RPMI8226 (cell line): ENCODE data around the gene FSHR.

ENCODE experiments used
- DNase-seq: peaks from one replicate; pipeline ENCODE4 v3.0.0-alpha.2; 2015

The FSHR gene, protein sequence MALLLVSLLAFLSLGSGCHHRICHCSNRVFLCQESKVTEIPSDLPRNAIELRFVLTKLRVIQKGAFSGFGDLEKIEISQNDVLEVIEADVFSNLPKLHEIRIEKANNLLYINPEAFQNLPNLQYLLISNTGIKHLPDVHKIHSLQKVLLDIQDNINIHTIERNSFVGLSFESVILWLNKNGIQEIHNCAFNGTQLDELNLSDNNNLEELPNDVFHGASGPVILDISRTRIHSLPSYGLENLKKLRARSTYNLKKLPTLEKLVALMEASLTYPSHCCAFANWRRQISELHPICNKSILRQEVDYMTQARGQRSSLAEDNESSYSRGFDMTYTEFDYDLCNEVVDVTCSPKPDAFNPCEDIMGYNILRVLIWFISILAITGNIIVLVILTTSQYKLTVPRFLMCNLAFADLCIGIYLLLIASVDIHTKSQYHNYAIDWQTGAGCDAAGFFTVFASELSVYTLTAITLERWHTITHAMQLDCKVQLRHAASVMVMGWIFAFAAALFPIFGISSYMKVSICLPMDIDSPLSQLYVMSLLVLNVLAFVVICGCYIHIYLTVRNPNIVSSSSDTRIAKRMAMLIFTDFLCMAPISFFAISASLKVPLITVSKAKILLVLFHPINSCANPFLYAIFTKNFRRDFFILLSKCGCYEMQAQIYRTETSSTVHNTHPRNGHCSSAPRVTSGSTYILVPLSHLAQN

DNA sequence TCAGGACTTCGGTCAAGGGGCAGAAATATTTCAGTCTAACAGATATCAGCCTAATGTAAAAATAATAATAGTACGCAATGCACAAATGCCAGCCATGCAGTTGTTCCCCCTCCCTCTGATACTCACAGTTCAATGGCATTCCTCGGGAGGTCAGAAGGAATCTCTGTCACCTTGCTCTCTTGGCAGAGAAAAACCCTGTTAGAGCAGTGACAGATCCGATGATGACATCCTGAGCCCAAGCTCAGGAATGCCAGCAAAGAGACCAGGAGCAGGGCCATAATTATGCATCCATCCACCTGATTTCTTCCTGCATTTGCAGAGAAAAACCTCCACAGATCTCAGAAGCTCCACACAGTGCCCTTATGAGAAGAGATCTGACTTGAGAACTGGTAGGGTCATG lies at the start of gene FSHR:
TSS of gene FSHR (minus strand) at position 376 of the 400 bp plus-strand sequence. CDS start at position 278, 98 bp downstream.
- no peak for DNase-seq

DNA sequence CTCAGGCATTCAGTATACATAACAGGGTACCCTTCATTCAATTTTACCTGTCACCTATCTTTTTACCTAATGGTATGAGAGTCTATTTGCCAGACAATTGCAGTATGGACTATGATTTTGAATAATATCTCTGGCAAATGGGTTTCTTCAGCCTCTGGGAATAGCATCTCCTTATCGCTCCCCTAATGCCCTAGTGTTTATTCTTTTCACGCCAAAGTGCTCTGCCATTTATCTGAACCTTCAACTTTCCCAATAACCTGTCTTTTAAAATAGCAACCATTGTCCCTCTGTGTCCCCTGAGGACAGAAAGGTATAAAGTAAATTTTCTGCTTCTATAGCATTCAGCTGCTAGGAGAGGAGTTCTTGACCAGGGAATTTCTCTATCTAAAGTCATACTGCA lies 45.0 kb upstream of the FSHR start:
- no peak for DNase-seq

DNA sequence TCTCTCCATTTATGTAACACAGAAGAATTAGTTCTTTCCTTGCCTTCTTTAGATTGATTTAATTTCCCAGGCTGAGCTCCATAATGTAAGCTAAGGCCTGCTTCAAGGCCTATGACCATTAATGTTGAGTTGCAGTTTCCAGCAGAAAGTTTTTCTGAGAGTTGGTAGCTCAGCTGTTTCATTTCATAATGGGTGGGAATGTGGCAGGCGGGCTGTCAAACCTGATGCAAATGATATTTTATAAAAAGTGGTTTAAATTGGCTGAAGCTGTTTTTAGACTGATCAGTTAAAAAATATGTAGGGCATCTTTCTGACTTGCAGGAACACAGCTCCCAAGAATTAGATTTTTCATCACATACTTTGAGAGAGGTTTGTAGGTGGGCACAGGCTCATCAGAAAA lies 40.4 kb upstream of the FSHR start:
- no peak for DNase-seq

DNA sequence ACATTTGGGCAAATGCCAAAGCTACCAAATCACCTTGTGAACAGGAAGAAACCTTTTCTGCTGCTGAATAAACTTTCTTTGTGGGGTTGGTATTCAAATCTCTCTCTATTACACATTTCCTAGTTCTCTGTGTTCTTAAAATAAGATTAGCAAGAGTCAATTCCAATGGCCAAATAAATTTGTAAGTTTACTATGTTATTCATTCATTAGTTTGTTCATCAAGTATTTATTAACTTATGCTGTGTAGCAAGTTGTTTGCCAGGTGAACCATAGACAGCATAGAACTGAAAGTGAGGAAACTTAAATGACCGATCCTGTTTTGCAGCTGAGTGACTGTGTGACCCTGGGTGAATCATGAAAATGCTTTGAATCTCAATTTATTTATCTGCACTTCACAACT lies 37.7 kb upstream of the FSHR start:
- DNase-seq: no peak

DNA sequence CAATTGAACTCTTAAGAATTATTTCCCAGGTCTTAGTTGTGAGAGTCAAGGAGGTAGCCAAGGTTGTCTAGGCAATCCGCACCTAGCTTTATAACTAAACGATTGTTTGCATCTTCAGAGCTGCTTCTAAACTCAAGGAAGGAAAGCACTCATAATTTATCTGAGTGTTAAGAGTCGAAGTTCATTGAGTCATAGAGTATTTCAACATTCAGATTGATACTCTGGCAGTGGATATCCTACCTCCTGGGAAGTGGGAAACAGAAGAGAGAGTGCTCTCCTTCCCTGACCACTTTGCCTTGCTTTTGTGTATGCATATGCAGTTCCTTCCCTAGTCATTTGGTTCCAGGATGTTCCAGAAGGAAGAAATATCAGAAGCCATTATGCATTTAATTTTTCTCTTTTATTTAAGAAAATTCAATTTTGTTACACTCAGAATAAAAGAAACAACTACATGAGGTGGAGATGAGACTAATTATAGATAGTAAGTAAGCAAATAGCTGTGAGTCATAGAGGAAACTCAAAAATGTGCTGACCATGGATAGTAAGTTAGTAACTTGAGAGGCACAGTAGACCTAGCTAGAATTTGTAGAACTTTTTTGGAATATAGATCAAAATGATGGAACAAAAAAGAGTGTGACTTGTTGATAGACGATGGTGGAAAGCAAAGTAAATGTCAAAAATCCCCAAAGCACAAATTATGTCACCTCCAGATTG lies 35.4 kb upstream of the FSHR start:
- DNase-seq: no peak

DNA sequence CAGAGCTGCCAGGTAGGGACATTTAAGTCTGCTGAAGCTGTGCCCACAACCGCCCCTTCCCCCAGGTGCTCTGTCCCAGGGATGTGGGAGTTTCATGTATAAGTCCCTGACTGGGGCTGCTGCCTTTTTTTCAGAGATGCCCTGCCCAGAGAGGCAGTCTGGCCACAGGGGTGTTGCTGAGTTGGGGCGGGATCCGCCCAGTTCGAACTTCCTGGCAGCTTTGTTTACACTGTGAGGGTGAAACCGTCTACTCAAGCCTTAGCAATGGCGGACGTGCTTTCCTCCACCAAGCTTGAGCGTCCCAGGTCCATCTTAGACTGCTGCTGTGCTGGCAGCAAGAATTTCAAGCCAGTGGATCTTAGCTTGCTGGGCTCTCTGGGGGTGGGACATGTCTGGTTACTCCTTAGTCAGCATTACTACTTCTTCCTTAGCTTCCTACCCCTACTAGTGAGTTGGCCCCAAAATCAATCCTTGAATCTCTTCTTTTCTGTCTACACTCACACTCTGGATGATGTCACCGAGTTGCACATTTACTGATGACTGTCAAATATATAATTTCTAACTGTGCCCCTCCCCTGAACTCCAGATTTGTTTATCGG lies 31.8 kb upstream of the FSHR start:
- no peak for DNase-seq

DNA sequence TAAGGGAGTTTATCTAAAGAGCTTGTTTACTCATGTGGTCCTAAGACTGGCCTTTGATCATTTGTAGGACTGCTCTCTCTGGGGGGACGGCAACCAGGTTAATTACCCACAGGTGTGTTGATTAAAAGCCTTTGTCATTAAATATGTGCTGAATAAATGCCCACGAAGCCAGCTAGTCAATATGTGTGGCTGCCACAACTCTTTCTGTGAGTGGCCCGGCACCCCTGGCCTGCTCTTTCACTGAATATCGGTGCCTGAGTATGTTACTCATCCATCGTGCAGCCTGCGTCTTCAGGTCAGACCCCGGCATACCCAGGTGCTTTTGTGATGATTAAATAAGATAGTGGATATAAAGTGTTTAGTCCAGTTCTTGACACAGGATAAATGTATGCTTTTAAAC lies 24.3 kb upstream of the FSHR start:
- DNase-seq: no peak

DNA sequence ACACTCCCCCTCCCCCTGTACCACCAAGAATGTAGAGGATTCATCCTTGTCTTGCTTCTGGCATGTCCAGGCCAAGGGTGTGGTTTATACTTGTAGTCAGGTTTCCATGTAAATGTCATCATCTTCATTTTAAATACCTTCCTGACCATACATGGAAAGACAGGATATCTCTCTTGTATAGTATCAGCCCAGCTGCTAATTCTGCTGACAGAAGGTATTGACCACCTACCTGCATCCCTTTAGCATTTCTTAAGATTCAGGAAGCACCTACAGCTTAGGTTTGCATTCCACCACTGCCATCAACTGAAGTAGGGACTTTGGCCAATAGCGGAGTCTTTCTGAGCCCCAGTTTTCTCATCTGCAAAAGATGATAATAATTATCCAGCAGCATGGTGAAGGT lies 22.9 kb upstream of the FSHR start:
- no peak for DNase-seq

DNA sequence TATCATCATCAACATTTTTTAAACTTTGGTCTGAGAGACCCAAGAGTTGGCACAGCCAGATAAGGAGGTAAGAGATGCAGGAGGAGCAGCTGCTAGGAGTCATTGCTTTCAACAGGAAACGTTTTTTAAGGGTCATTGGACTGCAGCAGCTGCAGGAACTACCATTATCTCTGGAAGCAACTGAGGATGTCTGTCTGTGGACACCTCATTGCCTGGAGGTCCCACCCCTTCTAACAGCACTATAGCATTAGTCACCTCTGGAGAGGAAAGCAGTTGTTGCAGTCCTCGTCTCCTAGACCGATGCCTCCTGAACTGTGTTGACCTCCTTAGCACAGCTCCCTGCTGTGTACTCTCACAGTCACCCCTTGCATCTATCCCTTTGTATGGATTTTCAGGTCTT lies 21.5 kb upstream of the FSHR start:
- DNase-seq: no peak

DNA sequence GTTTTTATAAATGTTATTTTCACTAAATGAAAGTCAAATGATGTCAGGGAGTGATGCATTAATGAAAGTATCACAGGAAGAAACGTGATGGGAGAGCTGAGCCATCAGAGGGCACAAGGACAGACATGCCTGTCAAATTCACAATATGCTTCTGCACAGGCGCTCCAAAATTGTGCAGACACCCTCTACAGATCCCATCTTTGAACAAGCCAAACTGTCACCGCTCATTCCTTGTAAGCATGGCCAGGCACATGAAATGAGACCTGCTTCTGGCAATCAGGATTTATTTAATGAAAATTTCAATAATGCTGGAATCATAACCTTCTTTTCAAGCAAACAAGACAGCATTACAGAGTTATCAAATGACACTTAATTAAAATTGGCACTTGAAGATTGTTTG lies 20.4 kb upstream of the FSHR start:
- DNase-seq: no peak

DNA sequence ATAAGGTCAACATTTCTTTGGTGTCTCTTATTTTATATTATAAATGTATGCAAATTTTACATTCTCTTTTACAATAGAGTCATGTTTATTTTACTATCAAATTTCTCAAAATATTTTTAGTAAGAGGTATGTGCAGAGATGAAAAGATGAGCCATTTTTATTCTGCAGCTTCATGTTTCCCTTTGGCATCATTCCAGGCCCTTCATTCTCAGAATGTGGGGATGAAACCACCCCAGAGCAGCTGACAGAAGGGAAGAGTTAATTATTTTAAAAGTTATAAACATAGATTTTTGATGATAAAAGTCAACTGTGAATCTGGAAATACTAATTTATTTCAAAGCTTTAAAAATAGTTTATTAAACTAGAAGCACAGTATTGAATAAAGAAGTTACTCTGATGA lies 12.8 kb upstream of the FSHR start:
- DNase-seq: no peak

DNA sequence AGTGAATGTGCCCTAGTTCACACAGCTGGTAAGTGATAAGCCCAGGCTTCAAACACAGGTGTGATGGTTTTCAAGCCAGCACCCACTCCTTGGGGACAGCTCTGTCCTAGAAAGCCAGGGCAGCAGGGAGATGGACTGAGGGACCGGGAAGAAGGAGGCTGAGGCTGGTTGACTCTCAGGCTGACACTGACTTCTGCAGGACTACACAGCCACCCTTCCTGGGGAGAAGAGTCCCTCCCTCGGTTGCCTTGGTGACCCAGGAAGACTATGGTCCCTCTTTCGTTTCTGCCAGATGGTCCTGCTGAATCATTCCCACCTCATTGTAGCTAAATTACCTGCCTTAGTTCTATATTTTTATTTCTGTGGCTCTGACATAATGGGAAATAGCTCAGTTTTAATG lies 11.3 kb upstream of the FSHR start:
- DNase-seq: no peak

DNA sequence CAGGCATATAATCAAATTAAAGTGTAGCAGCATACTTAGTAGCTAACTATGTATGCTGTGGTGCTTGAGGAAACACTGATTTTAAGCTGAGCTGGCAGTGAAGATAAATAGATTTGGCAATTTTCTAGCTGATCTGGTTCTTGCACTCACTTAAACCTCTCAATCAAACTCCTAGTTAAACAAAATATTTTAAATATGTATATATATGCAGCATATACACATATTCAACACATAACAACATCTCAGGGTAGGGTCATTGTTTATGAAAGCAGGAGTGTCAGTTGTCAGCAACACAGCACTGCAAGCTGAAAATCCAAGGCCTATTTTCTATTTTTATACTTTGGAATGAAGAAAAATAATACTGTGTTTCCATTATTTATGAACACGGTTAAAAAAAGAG lies 10.4 kb upstream of the FSHR start:
- no peak for DNase-seq

DNA sequence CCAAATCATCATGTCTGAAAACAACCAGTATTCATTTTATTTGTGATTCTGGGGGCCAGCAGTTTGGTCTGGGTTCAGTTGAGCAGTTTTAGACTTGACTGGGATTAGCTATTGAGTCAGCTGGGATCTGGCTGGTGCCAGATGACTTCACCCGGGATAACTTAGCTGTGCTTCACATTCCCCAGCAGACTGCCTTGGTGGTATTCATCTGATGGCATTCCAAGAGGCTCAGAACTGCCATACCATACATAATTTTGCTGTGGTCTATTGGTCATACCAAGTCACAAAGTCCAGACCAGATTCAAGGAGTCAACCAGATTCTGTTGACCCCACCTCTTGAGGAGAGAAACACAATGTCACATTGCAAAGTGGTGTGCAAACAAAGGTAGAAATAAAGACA lies 7.8 kb upstream of the FSHR start:
- no peak for DNase-seq

DNA sequence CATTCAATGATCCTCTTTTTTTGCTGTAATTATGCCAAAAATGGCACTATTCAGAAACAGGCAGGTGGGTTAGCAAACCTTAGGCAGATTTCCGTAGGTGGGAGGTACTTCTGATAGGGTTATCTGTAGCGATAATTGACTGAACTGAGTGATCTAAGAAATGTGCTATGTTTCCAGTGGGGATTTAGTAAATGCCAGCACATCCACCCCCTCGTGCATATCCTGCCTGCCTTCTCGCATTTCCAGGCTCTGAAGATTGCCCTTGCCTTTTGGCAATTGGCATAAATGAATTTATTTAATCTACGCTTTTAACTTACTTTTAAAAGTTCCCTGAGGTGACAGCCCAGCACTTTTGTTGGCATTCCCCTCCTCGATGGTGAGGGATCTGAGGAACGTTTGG lies 576 bp upstream of the FSHR start:
- no peak for DNase-seq

DNA sequence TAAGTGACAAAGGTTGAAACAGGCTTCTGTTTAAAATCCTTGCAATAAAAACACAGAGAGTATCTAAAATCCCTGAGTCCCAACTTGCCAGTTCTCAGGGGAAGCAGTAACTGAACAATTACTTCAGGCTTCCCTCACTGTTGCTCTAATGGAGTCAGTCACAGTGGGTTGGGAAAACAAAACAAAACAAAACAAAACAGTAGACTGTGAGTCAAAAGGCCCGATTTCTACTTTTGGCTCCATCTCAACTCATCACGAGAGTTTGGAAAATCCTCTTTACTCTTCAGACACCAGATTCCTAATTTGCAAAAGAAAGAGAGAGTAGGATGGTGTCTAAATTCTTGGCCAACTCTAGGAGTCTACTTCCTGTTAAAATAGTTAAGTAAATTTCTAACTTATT lies 1.1 kb downstream of the FSHR start:
- DNase-seq: no peak

DNA sequence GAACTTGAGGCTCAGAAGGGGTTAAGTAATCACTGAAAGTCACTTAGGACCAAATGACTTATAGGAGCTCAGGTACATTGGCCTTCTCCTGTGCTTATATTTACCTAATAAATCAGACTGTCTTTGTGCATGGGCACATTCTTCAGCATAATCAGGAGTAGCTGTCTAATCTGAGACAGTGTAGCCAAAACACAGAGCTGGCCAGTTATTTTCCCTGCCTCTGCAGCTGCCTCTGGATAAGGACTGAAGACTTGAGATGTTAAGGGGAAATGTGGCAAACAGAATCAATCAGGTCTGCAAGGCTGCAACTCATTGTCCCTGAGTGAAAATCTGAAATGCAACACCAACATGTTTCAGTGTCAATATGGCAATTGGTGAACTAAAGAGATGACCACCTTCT lies 1.5 kb downstream of the FSHR start:
- DNase-seq: no peak

DNA sequence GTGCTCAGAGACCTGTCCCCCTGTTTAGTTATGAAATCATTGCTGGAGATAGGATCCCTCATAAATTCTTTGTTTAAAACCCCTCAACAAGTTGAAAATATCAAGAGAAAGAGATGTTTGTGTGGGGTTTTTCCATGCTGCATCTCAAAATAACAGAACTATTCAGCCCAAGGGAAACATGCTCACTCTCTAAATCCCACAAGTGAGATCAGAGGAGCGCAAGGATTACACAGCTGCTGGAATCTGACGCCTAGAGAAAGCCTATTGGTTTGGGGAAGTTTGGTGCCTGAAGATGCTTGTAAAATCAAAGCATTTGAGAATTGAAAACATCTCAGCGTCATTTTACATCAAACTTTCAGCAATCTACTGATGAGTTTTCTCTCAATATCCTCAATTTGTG lies 7.9 kb downstream of the FSHR start:
- DNase-seq: no peak

DNA sequence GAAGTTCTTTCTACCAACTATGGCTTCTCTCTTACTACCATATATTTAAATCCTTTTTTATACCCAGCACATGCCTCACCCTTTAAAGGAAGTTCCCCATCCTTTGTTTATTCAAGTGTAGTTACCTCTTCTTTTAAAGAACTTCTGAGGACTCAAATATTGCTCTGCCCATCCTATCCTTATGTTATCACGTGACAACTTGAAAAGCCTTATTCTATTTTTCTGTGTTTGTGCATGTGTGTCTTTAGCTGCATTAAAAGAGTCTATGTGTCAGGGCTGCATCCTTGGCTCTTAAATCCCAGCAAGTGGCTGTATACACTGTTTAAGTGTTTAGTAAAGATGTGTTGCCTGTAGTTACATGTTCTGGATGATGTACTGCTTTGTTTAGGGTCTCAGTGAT lies 22.5 kb downstream of the FSHR start:
- no peak for DNase-seq

DNA sequence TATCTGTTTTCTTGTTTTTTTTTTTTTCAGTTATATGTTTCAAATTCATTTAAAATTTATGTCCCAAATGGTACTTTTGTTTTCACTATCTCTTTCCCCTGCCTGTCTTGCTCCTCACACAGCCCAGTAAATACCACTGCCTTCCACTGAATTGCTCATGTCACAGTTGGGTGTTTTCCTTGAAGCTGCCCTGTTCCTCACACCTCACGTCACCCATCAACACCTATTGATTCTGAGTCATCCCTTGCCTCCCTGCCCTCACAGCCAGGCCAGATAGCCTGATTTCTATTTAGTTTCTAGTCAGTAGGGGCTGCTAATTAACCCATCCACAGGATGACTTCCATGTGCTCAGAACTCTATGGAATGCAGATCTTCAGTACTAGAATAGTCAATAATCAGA lies 25.3 kb downstream of the FSHR start:
- DNase-seq: no peak

DNA sequence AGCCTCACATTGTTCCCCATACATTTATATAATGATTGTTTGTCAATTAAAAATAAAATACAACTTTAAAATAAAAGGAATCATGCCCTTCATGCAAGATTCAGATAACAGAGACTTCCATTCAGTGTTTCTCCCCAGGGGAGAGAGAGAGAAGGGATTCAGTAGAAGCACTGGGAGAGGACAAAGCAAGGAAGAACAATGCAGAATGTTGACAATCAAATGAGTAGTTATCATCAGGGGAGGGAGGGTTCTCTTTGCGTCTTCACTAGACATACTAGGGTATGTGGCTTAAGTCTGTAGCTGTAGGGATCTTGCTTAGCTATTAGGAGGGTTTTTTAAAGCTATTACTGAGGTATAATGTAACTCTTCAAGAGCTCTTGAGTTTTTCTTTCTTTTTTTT lies 30.7 kb downstream of the FSHR start:
- no peak for DNase-seq

DNA sequence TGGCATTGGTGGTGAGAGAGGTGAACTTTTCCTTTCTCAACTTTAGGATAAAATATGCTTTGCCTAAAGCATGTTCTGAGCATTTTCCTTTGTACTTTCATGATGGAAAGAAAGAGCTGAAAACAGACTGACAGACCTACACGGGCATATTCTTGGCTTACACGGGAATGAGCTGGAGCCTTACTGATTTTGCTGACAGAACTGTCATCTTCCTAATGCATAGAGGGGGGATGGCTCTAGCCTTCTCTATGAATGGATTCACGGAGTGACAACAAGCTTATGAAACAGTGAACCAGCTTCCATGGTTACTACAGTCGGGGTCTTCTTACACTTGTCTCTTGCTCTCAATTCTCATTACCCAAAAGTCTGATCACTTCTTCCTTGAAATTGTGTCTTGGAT lies 32.2 kb downstream of the FSHR start:
- DNase-seq: no peak

DNA sequence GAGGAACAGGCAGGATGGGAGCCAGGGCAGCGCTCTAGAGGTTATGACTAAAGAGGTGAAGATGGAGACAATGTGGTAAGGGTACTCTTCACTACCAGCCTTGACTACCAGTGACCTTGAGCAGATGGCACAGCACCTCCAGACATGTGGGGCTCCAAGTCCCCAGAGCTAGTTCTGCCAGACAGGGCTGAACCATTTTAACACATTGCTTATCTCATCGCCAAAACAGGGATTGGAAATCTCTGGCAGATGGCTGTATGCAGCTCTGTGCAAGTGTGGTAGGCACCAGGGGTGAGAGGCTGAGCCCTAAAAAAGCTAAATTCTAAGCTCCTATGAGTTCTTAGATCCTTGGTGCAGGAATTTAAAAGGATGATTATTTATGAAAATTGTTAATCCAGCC lies 41.3 kb downstream of the FSHR start:
- DNase-seq: no peak

DNA sequence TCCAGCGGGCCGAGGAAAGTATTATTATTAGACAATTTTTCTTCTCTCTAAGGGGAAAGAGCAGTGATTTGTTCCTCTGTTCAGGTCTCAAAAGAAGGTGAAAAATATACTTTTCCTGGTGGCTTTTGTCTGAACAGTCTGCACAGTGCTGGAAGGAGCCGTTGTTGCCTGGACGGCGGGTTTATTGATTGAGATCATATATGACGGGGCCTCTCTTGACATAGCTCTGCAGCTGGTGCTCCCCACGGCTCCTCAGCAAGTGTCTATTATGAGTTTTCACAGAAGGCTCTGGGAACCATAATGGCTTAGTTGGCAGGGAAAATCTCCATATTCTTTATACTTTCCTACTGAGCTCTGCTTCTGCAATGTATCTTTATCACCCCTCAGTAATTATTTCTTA lies 42.9 kb downstream of the FSHR start:
- no peak for DNase-seq
